Fibroblast of peridontal ligament (primary cell): ENCODE measurements around the gene TGFBR2.

Source experiments
- DNase-seq: peaks from one replicate; pipeline ENCODE4 v3.0.0-alpha.2; 2010; ENCODE audit errors: extremely low read depth

TGFBR2 gene

GRCh38 chr3:30637310-30638219 lies 31.2 kb downstream of the TGFBR2 start:
- no peak for DNase-seq

GRCh38 chr3:30638685-30639412 lies 32.4 kb downstream of the TGFBR2 start:
- no peak for DNase-seq

- no peak for DNase-seq
Observed at GRCh38 chr3:30639937-30640336, 33.5 kb downstream of the TGFBR2 start.

- DNase-seq = no peak
Observed at GRCh38 chr3:30640851-30641250, 34.5 kb downstream of the TGFBR2 start.

GRCh38 chr3:30641416-30642251 lies 35.2 kb downstream of the TGFBR2 start:
- no peak for DNase-seq

GRCh38 chr3:30642849-30643361 lies 36.5 kb downstream of the TGFBR2 start:
- DNase-seq = no peak

- DNase-seq = no peak
Observed at GRCh38 chr3:30643763-30644462, 37.5 kb downstream of the TGFBR2 start.

- DNase-seq = peak; percentile 81
Observed at GRCh38 chr3:30644615-30645014, 38.2 kb downstream of the TGFBR2 start.

- DNase-seq = no peak
Observed at GRCh38 chr3:30645077-30645476, 38.7 kb downstream of the TGFBR2 start.

- peak; percentile 70 for DNase-seq
Observed at GRCh38 chr3:30646181-30646876, 39.9 kb downstream of the TGFBR2 start.

- no peak for DNase-seq
Observed at GRCh38 chr3:30646961-30647752, 40.8 kb downstream of the TGFBR2 start.

GRCh38 chr3:30648670-30649357 lies 42.4 kb downstream of the TGFBR2 start:
- no peak for DNase-seq

GRCh38 chr3:30649572-30650318 lies 43.3 kb downstream of the TGFBR2 start:
- peak; percentile 52 for DNase-seq

GRCh38 chr3:30650348-30650995 lies 44.1 kb downstream of the TGFBR2 start:
- no peak for DNase-seq

- no peak for DNase-seq
Observed at GRCh38 chr3:30654269-30654668, 47.9 kb downstream of the TGFBR2 start.

GRCh38 chr3:30655187-30655812 lies 48.9 kb downstream of the TGFBR2 start:
- peak; percentile 66 for DNase-seq

GRCh38 chr3:30656624-30657141 lies 50.3 kb downstream of the TGFBR2 start:
- DNase-seq = no peak
